Measurements from ENCODE around the gene KRTAP4-3. TPM values are rescaled to one million over a fixed set of nuclear protein-coding genes. Genes with fewer than 3 reads are reported as not detected.
"Not testable (repeated sequence)": the region's sequence is repeated elsewhere in the genome, so short reads cannot be mapped to it uniquely, and the experiment has no call there.

Gene KRTAP4-3
- total RNA-seq, 2 donors from 2014 or later = not detected

- H3K36me3 Mint-ChIP-seq; DNase-seq (ENCODE audit: low spot score); H3K4me1 Mint-ChIP-seq (ENCODE audit: low read depth in 2 of 2); ATAC-seq; H3K27ac Mint-ChIP-seq; H3K9me3 Mint-ChIP-seq; H3K4me3 Mint-ChIP-seq: not testable (repeated sequence)
- H3K27me3 Mint-ChIP-seq = peaks cover 31 to 57% of the 10 kb centered on the region in 2 donors
These were observed 48.0 kb downstream of the KRTAP4-3 start for GRCh38 chr17:41119696-41120690.

- no peak overlapping the region for H3K4me3 Mint-ChIP-seq
- peaks cover 4% of the 10 kb centered on the region for H3K36me3 Mint-ChIP-seq
- ATAC-seq = no peak
- H3K9me3 Mint-ChIP-seq = no peaks in the 10 kb centered on the region
- H3K4me1 Mint-ChIP-seq (ENCODE audit: low read depth in 2 of 2) = peaks cover 0 to 10% of the 10 kb centered on the region in 2 donors
- no peak overlapping the region for H3K27ac Mint-ChIP-seq
- no peak for DNase-seq (ENCODE audit: low spot score)
- peaks cover 32 to 51% of the 10 kb centered on the region in 2 donors for H3K27me3 Mint-ChIP-seq
These were observed 49.3 kb downstream of the KRTAP4-3 start for GRCh38 chr17:41118721-41119120.

- not testable (repeated sequence) for H3K4me3 Mint-ChIP-seq; H3K4me1 Mint-ChIP-seq (ENCODE audit: low read depth in 2 of 2); H3K9me3 Mint-ChIP-seq; H3K36me3 Mint-ChIP-seq; H3K27ac Mint-ChIP-seq; ATAC-seq; DNase-seq (ENCODE audit: low spot score)
- H3K27me3 Mint-ChIP-seq = peaks cover 27 to 44% of the 10 kb centered on the region in 2 donors
These were observed 50.1 kb downstream of the KRTAP4-3 start, which contains the start of gene KRTAP4-11 for GRCh38 chr17:41117846-41118386. KRTAP4-11 (minus strand) TSS chr17:41118373; CDS start chr17:41118315, 58 bp downstream.

Other genes starting within 250 kb of the KRTAP4-3 start
- gene KRT23, start 230.6 kb downstream of the KRTAP4-3 start, total RNA-seq = not detected
- not detected for gene KRT39, start 201.3 kb downstream of the KRTAP4-3 start, total RNA-seq
- gene KRT40, start 183.9 kb downstream of the KRTAP4-3 start, total RNA-seq = not detected
- not detected for gene KRTAP3-3, start 174.1 kb downstream of the KRTAP4-3 start, total RNA-seq
- not detected for gene KRTAP3-2, start 168.3 kb downstream of the KRTAP4-3 start, total RNA-seq
- not detected for gene KRTAP3-1, start 159.1 kb downstream of the KRTAP4-3 start, total RNA-seq
- not detected for gene KRTAP1-5, start 141.0 kb downstream of the KRTAP4-3 start, total RNA-seq
- not detected for gene KRTAP1-4, start 138.0 kb downstream of the KRTAP4-3 start, total RNA-seq
- gene KRTAP1-3, start 133.3 kb downstream of the KRTAP4-3 start, total RNA-seq = not detected
- not detected for gene KRTAP1-1, start 126.8 kb downstream of the KRTAP4-3 start, total RNA-seq
- not detected for gene KRTAP2-1, start 120.9 kb downstream of the KRTAP4-3 start, total RNA-seq
- not detected for gene KRTAP2-2, start 113.0 kb downstream of the KRTAP4-3 start, total RNA-seq
- not detected for gene KRTAP2-3, start 108.1 kb downstream of the KRTAP4-3 start, total RNA-seq
- not detected for gene KRTAP2-4, start 102.3 kb downstream of the KRTAP4-3 start, total RNA-seq
- gene KRTAP4-7, start 84.1 kb downstream of the KRTAP4-3 start, total RNA-seq = not detected
- not detected for gene KRTAP4-8, start 70.1 kb downstream of the KRTAP4-3 start, total RNA-seq
- not detected for gene KRTAP4-16, start 66.0 kb downstream of the KRTAP4-3 start, total RNA-seq
- not detected for gene KRTAP4-9, start 62.8 kb downstream of the KRTAP4-3 start, total RNA-seq
- gene KRTAP4-11, start 49.8 kb downstream of the KRTAP4-3 start, total RNA-seq = not detected
- gene KRTAP4-12, start 44.0 kb downstream of the KRTAP4-3 start, total RNA-seq = not detected
- not detected for gene KRTAP4-6, start 27.7 kb downstream of the KRTAP4-3 start, total RNA-seq
- gene KRTAP4-5, start 18.4 kb downstream of the KRTAP4-3 start, total RNA-seq = not detected
- not detected for gene KRTAP4-4, start 7.5 kb downstream of the KRTAP4-3 start, total RNA-seq
- gene KRTAP4-2, start 10.0 kb upstream of the KRTAP4-3 start, total RNA-seq = not detected
- not detected for gene KRTAP4-1, start 16.7 kb upstream of the KRTAP4-3 start, total RNA-seq
- not detected for gene KRTAP9-1, start 21.7 kb upstream of the KRTAP4-3 start, total RNA-seq
- not detected for gene KRTAP9-2, start 58.4 kb upstream of the KRTAP4-3 start, total RNA-seq
- gene KRTAP9-3, start 64.2 kb upstream of the KRTAP4-3 start, total RNA-seq = not detected
- not detected for gene KRTAP9-8, start 69.8 kb upstream of the KRTAP4-3 start, total RNA-seq
- gene KRTAP9-4, start 81.5 kb upstream of the KRTAP4-3 start, total RNA-seq = not detected
- not detected for gene KRTAP9-9, start 87.2 kb upstream of the KRTAP4-3 start, total RNA-seq
- not detected for gene KRTAP9-6, start 97.2 kb upstream of the KRTAP4-3 start, total RNA-seq
- gene KRTAP9-7, start 107.5 kb upstream of the KRTAP4-3 start, total RNA-seq = not detected
- not detected for gene KRTAP29-1, start 134.6 kb upstream of the KRTAP4-3 start, total RNA-seq
- not detected for gene KRTAP16-1, start 141.1 kb upstream of the KRTAP4-3 start, total RNA-seq
- gene KRTAP17-1, start 147.5 kb upstream of the KRTAP4-3 start, total RNA-seq = not detected
- not detected for gene KRT33A, start 182.6 kb upstream of the KRTAP4-3 start, total RNA-seq
- gene KRT33B, start 201.6 kb upstream of the KRTAP4-3 start, total RNA-seq = not detected
- not detected for gene KRT34, start 214.1 kb upstream of the KRTAP4-3 start, total RNA-seq
- gene KRT31, start 229.4 kb upstream of the KRTAP4-3 start, total RNA-seq = not detected